HG02759 (cell line): ENCODE results near the gene ZNF91.
"Not testable (repeated sequence)": the region's sequence is repeated elsewhere in the genome, so short reads cannot be mapped to it uniquely, and the experiment has no call there.

Experiments
- ATAC-seq: cut with Tn5 transposase; IDR thresholded peaks from one replicate; pipeline ENCODE4 v1.9.1; 2021; ENCODE audit warnings: mild to moderate bottlenecking, moderate library complexity; ENCODE audit not compliant: unreplicated experiment

Gene ZNF91

GRCh38 chr19:23395041-23395721, at the start of gene ZNF91:
Gene ZNF91, minus strand, starts transcription at chr19:23395471. Its CDS starts 117 bp downstream, at chr19:23395354.
- ATAC-seq = peak; percentile 98

- ATAC-seq = no peak
These were observed 45.5 kb upstream of the ZNF91 start for GRCh38 chr19:23440791-23441190.

DNA sequence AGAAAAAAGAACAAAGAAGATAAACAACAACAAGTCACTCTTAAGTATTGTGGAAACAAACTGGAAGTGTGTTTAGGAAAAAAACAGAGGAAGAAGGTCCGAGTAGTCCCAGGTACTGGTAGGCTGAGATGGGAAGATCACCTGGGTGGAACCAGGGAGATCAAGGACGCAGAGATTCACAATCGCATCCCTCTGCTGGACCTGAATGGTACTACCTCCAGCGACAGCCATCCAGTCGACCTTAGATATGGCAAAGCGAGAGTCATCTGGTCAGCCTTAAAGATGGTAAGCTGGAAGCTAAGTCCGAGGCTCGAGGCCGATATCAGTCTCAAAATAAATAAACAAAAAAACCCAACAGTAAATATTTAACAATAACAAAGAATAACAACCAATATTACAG, 44.9 kb upstream of the ZNF91 start:
- ATAC-seq = no peak

GRCh38 chr19:23439623-23440022, 44.4 kb upstream of the ZNF91 start:
- no peak for ATAC-seq

- no peak for ATAC-seq
These were observed 42.6 kb upstream of the ZNF91 start for GRCh38 chr19:23437901-23438300.

GRCh38 chr19:23436944-23437343, 41.7 kb upstream of the ZNF91 start:
- ATAC-seq = no peak

- ATAC-seq = no peak
These were observed 41.0 kb upstream of the ZNF91 start for GRCh38 chr19:23436318-23436717.

GRCh38 chr19:23420824-23421223, 25.6 kb upstream of the ZNF91 start:
- ATAC-seq = no peak

- not testable (repeated sequence) for ATAC-seq
These were observed 24.0 kb upstream of the ZNF91 start for GRCh38 chr19:23419261-23419660.

DNA sequence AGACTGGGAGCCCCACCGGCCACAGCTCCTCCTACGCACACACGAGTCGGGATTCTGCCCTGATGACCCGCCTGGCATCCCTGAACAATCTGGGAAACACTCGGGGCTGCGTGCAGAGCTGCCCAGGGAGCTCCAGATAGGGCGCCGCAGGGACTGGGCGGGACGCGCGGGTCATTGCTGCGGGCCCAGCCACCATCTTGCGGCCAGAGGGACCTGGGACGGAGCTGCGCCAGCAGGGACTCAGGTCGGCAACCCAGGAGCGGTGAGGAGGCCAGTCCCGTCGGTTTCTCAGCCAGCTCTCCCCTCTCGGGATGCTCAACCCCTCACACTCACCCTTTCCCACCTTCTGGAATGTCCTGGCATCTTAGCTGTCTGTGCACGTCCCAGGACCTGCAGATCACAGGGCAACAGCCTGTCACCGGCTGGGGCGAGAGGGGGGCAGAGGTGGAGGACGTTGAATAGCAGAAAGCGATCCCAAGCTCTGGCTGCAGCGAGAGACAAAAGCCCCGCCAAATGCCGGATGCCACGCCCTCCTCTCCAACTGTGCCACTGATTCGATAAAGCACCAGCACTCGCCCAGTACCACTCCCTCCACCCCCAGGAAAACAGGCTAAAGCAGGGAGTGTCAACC, 20.4 kb upstream of the ZNF91 start:
- ATAC-seq = peak; percentile 44

GRCh38 chr19:23415034-23415433, 19.8 kb upstream of the ZNF91 start:
- peak; percentile 38 for ATAC-seq

GRCh38 chr19:23410155-23410554, 14.9 kb upstream of the ZNF91 start:
- no peak for ATAC-seq

- no peak for ATAC-seq
These were observed 14.2 kb upstream of the ZNF91 start for GRCh38 chr19:23409392-23410048.

GRCh38 chr19:23407616-23408133, 12.4 kb upstream of the ZNF91 start:
- no peak for ATAC-seq

DNA sequence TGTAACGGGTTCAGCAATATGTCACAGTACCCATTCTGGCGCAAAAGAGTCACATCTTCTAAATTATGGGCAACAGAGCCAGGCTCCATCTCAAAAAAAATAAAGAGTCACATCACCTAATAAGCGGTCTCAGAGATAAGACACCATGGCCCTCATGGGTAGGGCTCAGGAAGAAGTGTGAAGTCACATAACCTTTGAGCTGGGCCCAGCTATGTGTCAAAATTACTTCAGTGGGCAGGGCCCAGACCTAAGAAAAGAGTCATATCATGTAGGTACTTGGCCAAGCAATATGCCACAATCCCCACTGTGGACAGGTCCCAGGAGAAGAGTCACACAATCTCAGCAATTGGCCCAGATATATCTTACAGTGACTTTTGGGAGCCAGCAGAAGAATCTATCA, 11.4 kb upstream of the ZNF91 start:
- no peak for ATAC-seq

- no peak for ATAC-seq
These were observed 10.8 kb upstream of the ZNF91 start for GRCh38 chr19:23406091-23406490.

- no peak for ATAC-seq
These were observed 9.4 kb upstream of the ZNF91 start for GRCh38 chr19:23404676-23405075.

DNA sequence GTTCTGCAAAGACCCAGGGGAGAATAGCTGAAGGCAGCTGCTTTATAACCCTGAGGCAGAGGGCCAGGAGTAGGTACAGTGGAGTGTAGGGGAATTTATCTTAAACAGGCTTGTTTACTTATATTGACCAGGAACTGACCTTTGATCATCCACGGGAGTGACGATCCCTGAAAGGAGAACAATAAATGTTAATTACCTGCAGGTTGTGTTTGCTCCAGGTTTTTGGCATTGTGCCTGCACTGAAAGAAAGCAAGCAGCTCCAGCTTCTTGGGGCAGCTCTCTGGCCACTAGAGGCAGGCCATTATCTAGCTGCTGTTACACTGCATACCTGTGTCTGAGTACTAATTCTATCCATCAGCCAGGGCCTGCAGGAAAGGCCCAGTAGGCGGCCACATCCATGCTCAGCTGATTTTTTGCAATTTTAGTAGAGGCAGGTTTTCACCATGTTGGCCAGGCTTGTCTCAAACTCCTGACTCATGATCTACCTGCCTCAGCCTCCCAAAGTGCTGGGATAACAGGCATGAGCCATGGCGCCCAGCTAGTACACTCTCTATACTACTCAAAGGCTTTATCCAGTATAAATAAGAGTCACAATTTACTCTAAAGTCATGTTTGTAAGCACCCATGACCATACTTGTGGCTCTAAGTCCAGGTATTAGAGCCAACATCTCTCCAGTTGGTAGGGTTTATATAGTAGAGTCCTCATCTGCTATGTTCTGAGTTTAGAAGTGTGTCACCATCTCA, 8.5 kb upstream of the ZNF91 start:
- no peak for ATAC-seq

GRCh38 chr19:23403052-23403451, 7.8 kb upstream of the ZNF91 start:
- ATAC-seq = no peak

DNA sequence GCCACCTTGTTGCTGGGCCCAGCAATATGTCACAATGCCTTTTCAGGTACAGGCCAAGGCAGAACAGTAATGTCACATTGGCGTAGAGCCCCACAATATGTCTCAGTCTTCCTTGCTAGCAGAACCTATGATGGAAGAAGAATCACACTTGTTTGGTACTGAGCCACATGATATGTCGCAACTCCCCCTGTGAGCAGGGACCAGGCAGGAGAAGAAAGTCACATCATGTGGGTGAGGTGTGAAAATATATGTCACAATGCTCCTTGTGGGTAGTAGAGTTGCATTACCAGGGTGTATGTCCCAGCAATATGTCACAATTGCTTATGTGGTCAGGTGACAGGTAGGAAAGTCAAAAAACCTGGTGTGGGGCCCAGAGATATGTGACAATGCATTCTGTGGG, 7.1 kb upstream of the ZNF91 start:
- no peak for ATAC-seq

DNA sequence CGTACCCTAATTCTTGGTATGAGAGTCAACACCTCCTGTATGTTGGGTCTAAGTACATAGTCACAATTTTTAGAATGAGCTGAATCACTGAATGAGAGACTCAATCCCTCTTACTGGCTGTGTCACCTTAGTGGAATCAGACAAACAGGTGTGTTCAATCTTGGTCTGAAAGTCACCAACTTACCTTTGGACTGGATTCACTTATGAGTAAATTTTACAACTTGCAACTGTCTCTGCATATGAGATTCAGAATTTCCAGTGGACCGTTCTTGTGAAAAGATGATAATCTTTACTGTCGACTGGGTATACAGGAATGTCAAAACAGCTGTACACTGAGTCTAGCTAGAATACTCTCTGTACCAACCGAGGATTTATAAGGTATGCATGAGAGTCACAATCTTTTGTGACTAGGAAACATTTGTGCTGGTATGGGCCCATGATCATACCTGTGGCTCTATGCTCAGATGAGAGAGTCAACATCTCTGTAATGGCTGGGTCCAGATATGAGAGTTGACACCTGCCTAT, 5.9 kb upstream of the ZNF91 start:
- no peak for ATAC-seq
